Stimulated activated memory B cell treated with anti-CD40 and anti-IgM and Interleukin-4, amounts not matched to agents 10 μg/mL and 1 μg/mL and 100 μg/mL, for 72 hours (primary cell): ENCODE results near the gene DDX1.
"Not testable (repeated sequence)": the region's sequence is repeated elsewhere in the genome, so short reads cannot be mapped to it uniquely, and the experiment has no call there.

Experiments
- ATAC-seq: fragments of 150-1000 bp; cut with Tn5 transposase; 2 replicates; pipeline ENCODE4 v1.10.0; 2021
- H3K27ac Mint-ChIP-seq: one replicate; pipeline ENCODE4 v1.8.0; 2022; ENCODE audit warnings: mild to moderate bottlenecking, mixed read lengths
- H3K27me3 Mint-ChIP-seq: one replicate; pipeline ENCODE4 v1.8.0; 2022; ENCODE audit warnings: mixed read lengths
- H3K36me3 Mint-ChIP-seq: one replicate; pipeline ENCODE4 v1.8.0; 2022; ENCODE audit warnings: mixed read lengths
- H3K4me1 Mint-ChIP-seq: one replicate; pipeline ENCODE4 v1.8.0; 2022; ENCODE audit warnings: mixed read lengths
- H3K4me3 Mint-ChIP-seq: one replicate; pipeline ENCODE4 v1.8.0; 2022; ENCODE audit warnings: mild to moderate bottlenecking, moderate library complexity, mixed read lengths
- H3K9me3 Mint-ChIP-seq: one replicate; pipeline ENCODE4 v1.8.0; 2022; ENCODE audit warnings: mixed read lengths

Gene DDX1

GRCh38 chr2:15601681-15602080 lies 10.0 kb downstream of the DDX1 start:
- Mint-ChIP-seq H3K4me1 (no peaks in the 10 kb centered on the region), H3K9me3 (no peaks in the 10 kb centered on the region), H3K36me3 (peaks cover 73% of the 10 kb centered on the region), H3K4me3 (no peak overlapping the region), H3K27me3 (no peaks in the 10 kb centered on the region), H3K27ac (no peak overlapping the region)
- ATAC-seq, result no peak

- H3K4me1 Mint-ChIP-seq, result no peaks in the 10 kb centered on the region
- H3K9me3 Mint-ChIP-seq, result no peaks in the 10 kb centered on the region
- no peak overlapping the region for H3K27ac Mint-ChIP-seq
- H3K27me3 Mint-ChIP-seq, result no peaks in the 10 kb centered on the region
- ATAC-seq, result no peak
- H3K36me3 Mint-ChIP-seq, result peaks cover 72% of the 10 kb centered on the region
- no peak overlapping the region for H3K4me3 Mint-ChIP-seq
Measured at GRCh38 chr2:15602393-15602792, 10.7 kb downstream of the DDX1 start.

GRCh38 chr2:15603044-15603765 lies 11.5 kb downstream of the DDX1 start:
- Mint-ChIP-seq H3K27ac (no peak overlapping the region), H3K27me3 (no peaks in the 10 kb centered on the region)

GRCh38 chr2:15603948-15604347 lies 12.3 kb downstream of the DDX1 start:
- Mint-ChIP-seq H3K27me3 (no peaks in the 10 kb centered on the region), H3K9me3 (no peaks in the 10 kb centered on the region), H3K36me3 (peaks cover 76% of the 10 kb centered on the region), H3K27ac (no peak overlapping the region), H3K4me3 (no peak overlapping the region), H3K4me1 (no peaks in the 10 kb centered on the region)
- no peak for ATAC-seq

More at GRCh38 chr2:15603044-15603765, 11.5 kb downstream of the DDX1 start:
- peaks cover 77% of the 10 kb centered on the region for H3K36me3 Mint-ChIP-seq
- no peaks in the 10 kb centered on the region for H3K9me3 Mint-ChIP-seq
- H3K4me1 Mint-ChIP-seq, result no peaks in the 10 kb centered on the region
- no peak for ATAC-seq
- no peak overlapping the region for H3K4me3 Mint-ChIP-seq

- ATAC-seq, result no peak
- Mint-ChIP-seq H3K4me1 (no peaks in the 10 kb centered on the region), H3K27me3 (no peaks in the 10 kb centered on the region), H3K4me3 (no peak overlapping the region), H3K36me3 (peaks cover 84% of the 10 kb centered on the region), H3K9me3 (no peaks in the 10 kb centered on the region), H3K27ac (no peak overlapping the region)
Measured at GRCh38 chr2:15605721-15606120, 14.1 kb downstream of the DDX1 start.

- no peak for ATAC-seq
- Mint-ChIP-seq H3K36me3 (peaks cover 75% of the 10 kb centered on the region), H3K27me3 (no peaks in the 10 kb centered on the region), H3K27ac (no peak overlapping the region), H3K4me1 (no peaks in the 10 kb centered on the region), H3K9me3 (no peaks in the 10 kb centered on the region), H3K4me3 (no peak overlapping the region)
Measured at GRCh38 chr2:15606481-15607441, 15.1 kb downstream of the DDX1 start.

- ATAC-seq, result no peak
- no peaks in the 10 kb centered on the region for H3K9me3 Mint-ChIP-seq
- no peak overlapping the region for H3K27ac Mint-ChIP-seq
- H3K36me3 Mint-ChIP-seq, result peaks cover 65% of the 10 kb centered on the region
- H3K4me3 Mint-ChIP-seq, result no peak overlapping the region
- no peaks in the 10 kb centered on the region for H3K4me1 Mint-ChIP-seq
- H3K27me3 Mint-ChIP-seq, result no peaks in the 10 kb centered on the region
Measured at GRCh38 chr2:15607709-15608391, 16.2 kb downstream of the DDX1 start.

- H3K27ac Mint-ChIP-seq, result no peak overlapping the region
- no peaks in the 10 kb centered on the region for H3K9me3 Mint-ChIP-seq
- peaks cover 62% of the 10 kb centered on the region for H3K36me3 Mint-ChIP-seq
- ATAC-seq, result no peak
- no peaks in the 10 kb centered on the region for H3K27me3 Mint-ChIP-seq
- H3K4me3 Mint-ChIP-seq, result no peak overlapping the region
- no peaks in the 10 kb centered on the region for H3K4me1 Mint-ChIP-seq
Measured at GRCh38 chr2:15608392-15608761, 16.7 kb downstream of the DDX1 start.

GRCh38 chr2:15609341-15610042 lies 17.8 kb downstream of the DDX1 start:
- H3K27ac Mint-ChIP-seq, result no peak overlapping the region
- H3K36me3 Mint-ChIP-seq, result peaks cover 60% of the 10 kb centered on the region

GRCh38 chr2:15610430-15610952 lies 18.8 kb downstream of the DDX1 start:
- ATAC-seq, result no peak
- no peak overlapping the region for H3K4me3 Mint-ChIP-seq
- H3K27me3 Mint-ChIP-seq, result no peaks in the 10 kb centered on the region
- H3K4me1 Mint-ChIP-seq, result no peaks in the 10 kb centered on the region
- H3K36me3 Mint-ChIP-seq, result peaks cover 60% of the 10 kb centered on the region
- H3K9me3 Mint-ChIP-seq, result no peaks in the 10 kb centered on the region
- no peak overlapping the region for H3K27ac Mint-ChIP-seq

More at GRCh38 chr2:15609341-15610042, 17.8 kb downstream of the DDX1 start:
- H3K4me3 Mint-ChIP-seq, result no peak overlapping the region
- no peaks in the 10 kb centered on the region for H3K9me3 Mint-ChIP-seq
- H3K4me1 Mint-ChIP-seq, result no peaks in the 10 kb centered on the region
- H3K27me3 Mint-ChIP-seq, result no peaks in the 10 kb centered on the region
- ATAC-seq, result no peak

- H3K4me3 Mint-ChIP-seq, H3K27me3 Mint-ChIP-seq, H3K27ac Mint-ChIP-seq, ATAC-seq, H3K4me1 Mint-ChIP-seq, H3K9me3 Mint-ChIP-seq: not testable (repeated sequence)
- peaks cover 52% of the 10 kb centered on the region for H3K36me3 Mint-ChIP-seq
Measured at GRCh38 chr2:15612101-15612500, 20.4 kb downstream of the DDX1 start.

GRCh38 chr2:15613736-15614429 lies 22.2 kb downstream of the DDX1 start:
- Mint-ChIP-seq H3K27me3 (no peaks in the 10 kb centered on the region), H3K4me1 (no peaks in the 10 kb centered on the region), H3K9me3 (no peaks in the 10 kb centered on the region), H3K27ac (no peak overlapping the region), H3K4me3 (no peak overlapping the region), H3K36me3 (peaks cover 43% of the 10 kb centered on the region)
- ATAC-seq, result no peak

- H3K9me3 Mint-ChIP-seq, result no peaks in the 10 kb centered on the region
- no peaks in the 10 kb centered on the region for H3K27me3 Mint-ChIP-seq
- no peaks in the 10 kb centered on the region for H3K4me1 Mint-ChIP-seq
- H3K4me3 Mint-ChIP-seq, result no peak overlapping the region
- H3K27ac Mint-ChIP-seq, result no peak overlapping the region
- ATAC-seq, result no peak
- H3K36me3 Mint-ChIP-seq, result peaks cover 41% of the 10 kb centered on the region
Measured at GRCh38 chr2:15614545-15615300, 23.1 kb downstream of the DDX1 start.
